GM12875 (cell line): ENCODE results near the gene CCDC51.
A peak's percentile ranks its signal among the peaks of the same experiment; 100 is the strongest.

Experiments
- H3K4me3 ChIP-seq: one replicate; pipeline ENCODE4 v1.5.1; 2011; ENCODE audit warnings: low read depth, low read length, control low read depth
- CTCF ChIP-seq: IDR thresholded peaks from 2 replicates; pipeline ENCODE4 v1.5.1; 2011; ENCODE audit warnings: low read depth, mild to moderate bottlenecking, control low read depth, inconsistent platforms, low read length, moderate library complexity, borderline replicate concordance; ENCODE audit not compliant: insufficient read depth

CCDC51 gene

GRCh38 chr3:48468329-48468731 lies 28.4 kb upstream of the CCDC51 start:
- H3K4me3 ChIP-seq = no peak overlapping the region
- TF ChIP-seq CTCF = no peak

- peak overlapping the region; percentile 93 for H3K4me3 ChIP-seq
- TF ChIP-seq CTCF = no peak
Observed at GRCh38 chr3:48467473-48468267, 27.8 kb upstream of the CCDC51 start.

GRCh38 chr3:48467110-48467454 lies 27.2 kb upstream of the CCDC51 start:
- no peak for TF ChIP-seq CTCF
- peak overlapping the region; percentile 93 for H3K4me3 ChIP-seq

- TF ChIP-seq CTCF = no peak
- peak overlapping the region; percentile 93 for H3K4me3 ChIP-seq
Observed at GRCh38 chr3:48466386-48467109, 26.6 kb upstream of the CCDC51 start.

GRCh38 chr3:48465531-48466378 lies 25.8 kb upstream of the CCDC51 start:
- peak; percentile 45; the same call in 1 of the 2 replicates for TF ChIP-seq CTCF
- H3K4me3 ChIP-seq = peak overlapping the region; percentile 93

GRCh38 chr3:48465237-48465530 lies 25.3 kb upstream of the CCDC51 start:
- H3K4me3 ChIP-seq = no peak overlapping the region
- no peak for TF ChIP-seq CTCF
